ENCODE data around the gene OXA1L. TPM values are rescaled to one million over a fixed set of nuclear protein-coding genes. Genes with fewer than 3 reads are reported as not detected.

OXA1L gene
- total and polyA plus RNA-seq, 2 of the 13 experiments (the other 11 are each of a cell fraction or from before 2014, with no cell fraction given) = 230 to 589 TPM

GRCh38 chr14:22821193-22822015, 54.9 kb downstream of the OXA1L start (continued):
- TF ChIP-seq ZNF432 (CRISPR knock-in tag; IDR thresholded peaks at IDR 0.05; ENCODE audit: borderline replicate concordance) (no peak), ZKSCAN8 (CRISPR knock-in tag; IDR thresholded peaks at IDR 0.05; ENCODE audit: borderline replicate concordance) (0 out of 2 replicates have a peak, but pooled peaks have one; percentile 20), ELF1 (CRISPR knock-in tag; IDR thresholded peaks at IDR 0.05) (no peak), KMT2B (CRISPR knock-in tag; IDR thresholded peaks at IDR 0.05) (peak; percentile 81), TCF12 (IDR thresholded peaks at IDR 0.05) (no peak), TCF12 (CRISPR knock-in tag; IDR thresholded peaks at IDR 0.05) (no peak), ZNF543 (CRISPR knock-in tag; IDR thresholded peaks at IDR 0.05) (peak; percentile 90; the same call in 1 of the 2 replicates), KDM3A (CRISPR knock-in tag; IDR thresholded peaks at IDR 0.05; ENCODE audit: low read depth) (no peak), KDM5B (CRISPR knock-in tag; IDR thresholded peaks at IDR 0.05; ENCODE audit: borderline replicate concordance) (peak; percentile 95), THRA (CRISPR knock-in tag; IDR thresholded peaks at IDR 0.05; ENCODE audit: borderline replicate concordance) (peak; percentile 47; the same call in 1 of the 2 replicates), PHF20 (CRISPR knock-in tag; IDR thresholded peaks at IDR 0.05) (peak; percentile 42; the same call in 1 of the 2 replicates), NFATC3 (CRISPR knock-in tag; IDR thresholded peaks at IDR 0.05) (peak; percentile 88; the same call in 1 of the 2 replicates), ZNF251 (CRISPR knock-in tag; IDR thresholded peaks at IDR 0.05) (no peak), ARNT2 (CRISPR knock-in tag; IDR thresholded peaks at IDR 0.05; ENCODE audit: low read depth) (peak; percentile 73; the same call in 1 of the 2 replicates), HNRNPK (IDR thresholded peaks at IDR 0.05; ENCODE audit: low read depth, low read length, poor library complexity, severe bottlenecking) (no peak), TRIM24 (CRISPR knock-in tag; IDR thresholded peaks at IDR 0.05) (no peak), IKZF4 (CRISPR knock-in tag; IDR thresholded peaks at IDR 0.05; ENCODE audit: borderline replicate concordance, low read depth, not compliant biosample characterization) (peak; percentile 89), ZNF562 (CRISPR knock-in tag; IDR thresholded peaks at IDR 0.05; ENCODE audit: borderline replicate concordance) (no peak; the same call in 1 of the 2 replicates), ZNF10 (CRISPR knock-in tag; IDR thresholded peaks at IDR 0.05; ENCODE audit: borderline replicate concordance, low read depth) (no peak), AHR (CRISPR knock-in tag; IDR thresholded peaks at IDR 0.05) (peak; percentile 41; the same call in 1 of the 2 replicates), NFKBIZ (CRISPR knock-in tag; IDR thresholded peaks at IDR 0.05) (peak; percentile 93), ZSCAN30 (CRISPR knock-in tag; IDR thresholded peaks at IDR 0.05) (no peak), NONO (IDR thresholded peaks at IDR 0.05) (no peak), NONO (CRISPR knock-in tag; conservative IDR thresholded peaks at IDR 0.05) (no peak)
- TF ChIP-seq, protein P1, sequence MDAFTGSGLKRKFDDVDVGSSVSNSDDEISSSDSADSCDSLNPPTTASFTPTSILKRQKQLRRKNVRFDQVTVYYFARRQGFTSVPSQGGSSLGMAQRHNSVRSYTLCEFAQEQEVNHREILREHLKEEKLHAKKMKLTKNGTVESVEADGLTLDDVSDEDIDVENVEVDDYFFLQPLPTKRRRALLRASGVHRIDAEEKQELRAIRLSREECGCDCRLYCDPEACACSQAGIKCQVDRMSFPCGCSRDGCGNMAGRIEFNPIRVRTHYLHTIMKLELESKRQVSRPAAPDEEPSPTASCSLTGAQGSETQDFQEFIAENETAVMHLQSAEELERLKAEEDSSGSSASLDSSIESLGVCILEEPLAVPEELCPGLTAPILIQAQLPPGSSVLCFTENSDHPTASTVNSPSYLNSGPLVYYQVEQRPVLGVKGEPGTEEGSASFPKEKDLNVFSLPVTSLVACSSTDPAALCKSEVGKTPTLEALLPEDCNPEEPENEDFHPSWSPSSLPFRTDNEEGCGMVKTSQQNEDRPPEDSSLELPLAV (CRISPR knock-in tag; conservative IDR thresholded peaks at IDR 0.05; ENCODE audit: low read depth) = no peak
- TF ChIP-seq, protein P2, sequence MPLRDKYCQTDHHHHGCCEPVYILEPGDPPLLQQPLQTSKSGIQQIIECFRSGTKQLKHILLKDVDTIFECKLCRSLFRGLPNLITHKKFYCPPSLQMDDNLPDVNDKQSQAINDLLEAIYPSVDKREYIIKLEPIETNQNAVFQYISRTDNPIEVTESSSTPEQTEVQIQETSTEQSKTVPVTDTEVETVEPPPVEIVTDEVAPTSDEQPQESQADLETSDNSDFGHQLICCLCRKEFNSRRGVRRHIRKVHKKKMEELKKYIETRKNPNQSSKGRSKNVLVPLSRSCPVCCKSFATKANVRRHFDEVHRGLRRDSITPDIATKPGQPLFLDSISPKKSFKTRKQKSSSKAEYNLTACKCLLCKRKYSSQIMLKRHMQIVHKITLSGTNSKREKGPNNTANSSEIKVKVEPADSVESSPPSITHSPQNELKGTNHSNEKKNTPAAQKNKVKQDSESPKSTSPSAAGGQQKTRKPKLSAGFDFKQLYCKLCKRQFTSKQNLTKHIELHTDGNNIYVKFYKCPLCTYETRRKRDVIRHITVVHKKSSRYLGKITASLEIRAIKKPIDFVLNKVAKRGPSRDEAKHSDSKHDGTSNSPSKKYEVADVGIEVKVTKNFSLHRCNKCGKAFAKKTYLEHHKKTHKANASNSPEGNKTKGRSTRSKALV (CRISPR knock-in tag; IDR thresholded peaks at IDR 0.05) = peak; percentile 81

Measured in HepG2 (cell line).